ENCODE measurements around the gene LCN10.

- no peak for TF ChIP-seq REST (IDR thresholded peaks at IDR 0.05; ENCODE audit: insufficient read depth in 1 of 2, low read depth in 2 of 2, low read length in 1 of 2)
- no peak for TF ChIP-seq POLR2AphosphoS5 (IDR thresholded peaks at IDR 0.05; ENCODE audit: low read depth, low read length)
- TF ChIP-seq CTCF (IDR thresholded peaks at IDR 0.05) = no peak
- no peak for TF ChIP-seq TCF7L2 (IDR thresholded peaks at IDR 0.05; ENCODE audit: low read depth, low read length)
- TF ChIP-seq SIN3A (IDR thresholded peaks at IDR 0.05; ENCODE audit: borderline replicate concordance, insufficient read depth, low read depth, low read length) = no peak
Measured at GRCh38 chr9:136759001-136759400, 16.3 kb upstream of the LCN10 start.
